Measurements from ENCODE around the gene PPM1E. TPM values are rescaled to one million over a fixed set of nuclear protein-coding genes. Genes with fewer than 3 reads are reported as not detected.

Gene PPM1E
- total and polyA plus RNA-seq, 2 of the 4 experiments (the other 2 are of a cell fraction), result under 0.01 to 0.05 TPM

DNA sequence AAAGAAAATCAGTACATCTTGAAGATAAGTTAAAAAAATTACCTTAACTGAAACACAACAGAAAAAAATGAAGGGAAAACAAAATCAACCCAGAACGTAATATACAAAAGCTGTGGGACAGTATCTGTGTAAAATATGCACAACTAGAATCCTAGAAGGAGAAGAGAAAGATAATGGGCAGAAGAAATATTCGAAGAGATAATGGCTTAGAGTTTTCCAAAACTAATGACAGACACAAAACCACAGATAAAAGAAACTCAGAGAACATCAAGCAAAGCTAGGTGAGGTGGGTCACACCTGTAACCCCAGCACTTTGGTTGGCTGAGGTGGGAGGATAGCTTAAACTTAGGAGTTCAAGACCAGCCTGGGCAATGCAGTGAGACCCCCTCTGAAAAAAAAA, 234.0 kb downstream of the PPM1E start:
- no peak for DNase-seq
- CTCF ChIA-PET, result interaction anchor here (0.6 kb wide), 1 partner anchor 30 kb away, joined by 3 read pairs; no protein-coding TSS in a partner anchor
- Histone ChIP-seq H2BK15ac (ENCODE audit: low read depth, low read length) (no peak overlapping the region), H3K4me2 (ENCODE audit: low read depth, low read length) (no peak overlapping the region), H2BK120ac (ENCODE audit: low read depth, low read length) (no peak overlapping the region), H3K36me3 (ENCODE audit: control insufficient read depth, insufficient read depth, low read length) (no peaks in the 10 kb centered on the region; the same call in 1 of the 2 replicates), H3K27ac (ENCODE audit: insufficient read depth, low read length) (no peak overlapping the region), H4K20me1 (ENCODE audit: insufficient read depth, low read length) (no peaks in the 10 kb centered on the region), H3K14ac (replicated peaks; ENCODE audit: low read depth, low read length) (no peak overlapping the region), H4K8ac (ENCODE audit: low read depth in 2 of 2, low read length in 2 of 2) (no peak overlapping the region), H4K91ac (ENCODE audit: insufficient read depth, low read depth, low read length) (no peak overlapping the region), H3K9me3 (ENCODE audit: control insufficient read depth, insufficient read depth, low read length) (no peaks in the 10 kb centered on the region), H3K4me3 (ENCODE audit: insufficient read depth, low read depth, low read length) (no peak overlapping the region), H2BK5ac (ENCODE audit: low read depth, low read length, poor library complexity, severe bottlenecking) (no peak overlapping the region), H3K4me1 (ENCODE audit: control insufficient read depth, insufficient read depth, low read length) (peaks cover 6% of the 10 kb centered on the region; the same call in 1 of the 2 replicates), H3K79me1 (ENCODE audit: low read depth in 1 of 2, low read length in 2 of 2) (peaks cover 0 to 6% of the 10 kb centered on the region in 2 experiments; a peak in 1 of 4 replicates), H3K56ac (ENCODE audit: extremely low read depth, insufficient read depth, low read length) (no peak overlapping the region), H4K5ac (ENCODE audit: low read depth, low read length) (no peak overlapping the region), H3K27me3 (ENCODE audit: control insufficient read depth, insufficient read depth, low read length) (no peaks in the 10 kb centered on the region), H3K9me1 (ENCODE audit: insufficient read depth, low read length) (peaks cover 3% of the 10 kb centered on the region; the same call in 1 of the 2 replicates), H3K9ac (ENCODE audit: low read depth, low read length) (no peak overlapping the region), H2AFZ (replicated peaks; ENCODE audit: low read length, poor library complexity) (no peak overlapping the region), H2AK5ac (ENCODE audit: low read depth, low read length) (no peak overlapping the region), H3K23ac (ENCODE audit: low read depth, low read length) (no peak overlapping the region), H2AK9ac (replicated peaks; ENCODE audit: low read depth, low read length, poor library complexity) (no peak overlapping the region), H3K4ac (ENCODE audit: low read depth, low read length) (no peak overlapping the region), H3K18ac (ENCODE audit: low read depth, low read length) (no peak overlapping the region), H2BK20ac (ENCODE audit: low read depth, low read length) (no peak overlapping the region)
- intact Hi-C loops (cut with micrococcal nuclease), result no loop called here
- dilution Hi-C loops (cut with HindIII; ENCODE audit: low sequenced_read_pairs, unreplicated experiment), result no loop called here
- in situ Hi-C loops (cut with MboI; ENCODE audit: low sequenced_read_pairs), result no loop called here
- BruUV-seq (replicated peaks), result no TSS peak
- TF ChIP-seq CHD1 (IDR thresholded peaks at IDR 0.05; ENCODE audit: low read depth, low read length) (no peak), MXI1 (IDR thresholded peaks at IDR 0.05; ENCODE audit: borderline replicate concordance, low read depth, low read length) (no peak), SMC3 (IDR thresholded peaks at IDR 0.05; ENCODE audit: low read depth, low read length) (no peak), POLR2A (IDR thresholded peaks at IDR 0.05; ENCODE audit: low read depth, low read length) (no peak), RCOR1 (IDR thresholded peaks at IDR 0.05; ENCODE audit: insufficient replicate concordance, low read length) (no peak), RFX5 (IDR thresholded peaks at IDR 0.05; ENCODE audit: low read depth, low read length) (no peak), MAZ (IDR thresholded peaks at IDR 0.05; ENCODE audit: borderline replicate concordance, low read depth, low read length) (no peak), MAFK (IDR thresholded peaks at IDR 0.05; ENCODE audit: low read depth, low read length) (no peak), RAD21 (IDR thresholded peaks at IDR 0.05; ENCODE audit: low read length) (no peak), NFE2L2 (IDR thresholded peaks at IDR 0.05; ENCODE audit: low read depth, low read length) (no peak), FOS (IDR thresholded peaks at IDR 0.05; ENCODE audit: low read depth, low read length) (no peak), BHLHE40 (IDR thresholded peaks at IDR 0.05; ENCODE audit: low read depth, low read length) (no peak), CEBPB (IDR thresholded peaks at IDR 0.05; ENCODE audit: low read depth, low read length) (no peak)
- TF ChIP-seq, protein P1, sequence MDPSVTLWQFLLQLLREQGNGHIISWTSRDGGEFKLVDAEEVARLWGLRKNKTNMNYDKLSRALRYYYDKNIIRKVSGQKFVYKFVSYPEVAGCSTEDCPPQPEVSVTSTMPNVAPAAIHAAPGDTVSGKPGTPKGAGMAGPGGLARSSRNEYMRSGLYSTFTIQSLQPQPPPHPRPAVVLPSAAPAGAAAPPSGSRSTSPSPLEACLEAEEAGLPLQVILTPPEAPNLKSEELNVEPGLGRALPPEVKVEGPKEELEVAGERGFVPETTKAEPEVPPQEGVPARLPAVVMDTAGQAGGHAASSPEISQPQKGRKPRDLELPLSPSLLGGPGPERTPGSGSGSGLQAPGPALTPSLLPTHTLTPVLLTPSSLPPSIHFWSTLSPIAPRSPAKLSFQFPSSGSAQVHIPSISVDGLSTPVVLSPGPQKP (IDR thresholded peaks at IDR 0.05; ENCODE audit: borderline replicate concordance, low read depth, low read length), result no peak
- TF ChIP-seq, protein P2, sequence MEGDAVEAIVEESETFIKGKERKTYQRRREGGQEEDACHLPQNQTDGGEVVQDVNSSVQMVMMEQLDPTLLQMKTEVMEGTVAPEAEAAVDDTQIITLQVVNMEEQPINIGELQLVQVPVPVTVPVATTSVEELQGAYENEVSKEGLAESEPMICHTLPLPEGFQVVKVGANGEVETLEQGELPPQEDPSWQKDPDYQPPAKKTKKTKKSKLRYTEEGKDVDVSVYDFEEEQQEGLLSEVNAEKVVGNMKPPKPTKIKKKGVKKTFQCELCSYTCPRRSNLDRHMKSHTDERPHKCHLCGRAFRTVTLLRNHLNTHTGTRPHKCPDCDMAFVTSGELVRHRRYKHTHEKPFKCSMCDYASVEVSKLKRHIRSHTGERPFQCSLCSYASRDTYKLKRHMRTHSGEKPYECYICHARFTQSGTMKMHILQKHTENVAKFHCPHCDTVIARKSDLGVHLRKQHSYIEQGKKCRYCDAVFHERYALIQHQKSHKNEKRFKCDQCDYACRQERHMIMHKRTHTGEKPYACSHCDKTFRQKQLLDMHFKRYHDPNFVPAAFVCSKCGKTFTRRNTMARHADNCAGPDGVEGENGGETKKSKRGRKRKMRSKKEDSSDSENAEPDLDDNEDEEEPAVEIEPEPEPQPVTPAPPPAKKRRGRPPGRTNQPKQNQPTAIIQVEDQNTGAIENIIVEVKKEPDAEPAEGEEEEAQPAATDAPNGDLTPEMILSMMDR (conservative IDR thresholded peaks at IDR 0.05; ENCODE audit: low read depth, low read length), result no peak
- TF ChIP-seq, protein P3, sequence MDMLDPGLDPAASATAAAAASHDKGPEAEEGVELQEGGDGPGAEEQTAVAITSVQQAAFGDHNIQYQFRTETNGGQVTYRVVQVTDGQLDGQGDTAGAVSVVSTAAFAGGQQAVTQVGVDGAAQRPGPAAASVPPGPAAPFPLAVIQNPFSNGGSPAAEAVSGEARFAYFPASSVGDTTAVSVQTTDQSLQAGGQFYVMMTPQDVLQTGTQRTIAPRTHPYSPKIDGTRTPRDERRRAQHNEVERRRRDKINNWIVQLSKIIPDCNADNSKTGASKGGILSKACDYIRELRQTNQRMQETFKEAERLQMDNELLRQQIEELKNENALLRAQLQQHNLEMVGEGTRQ (IDR thresholded peaks at IDR 0.05; ENCODE audit: low read depth, low read length), result no peak
- ATAC-seq (ENCODE audit: low read depth), result no peak
- POLR2A ChIA-PET (ENCODE audit: unreplicated experiment), result no interaction called here
- no CpG with 5 or more reads among the region's 2 CpGs for WGBS, 2 experiments (ENCODE audit: extremely low coverage in 2 of 2, insufficient read length in 1 of 2)

Data from IMR-90 (cell line).